Adrenal gland (tissue), 12 donors: ENCODE results near the gene PAQR4. TPM values are rescaled to one million over a fixed set of nuclear protein-coding genes. Genes with fewer than 3 reads are reported as not detected.

Source experiments
- DNase-seq, 7 donors: peaks; one replicate each; pipeline ENCODE4 v3.0.0-alpha.2; 2019 to 2020
- H3K27ac ChIP-seq, 5 donors: fragments of 200-600 bp; sonication (generic) in 4 of 5; 1 replicate in 3 of 5; 2 replicates in 2 of 5; pipeline versions ENCODE4 v1.5.1 to v1.8.0; 2016 to 2020; ENCODE audit warnings: mild to moderate bottlenecking in 1 of 5
- H3K27me3 ChIP-seq: fragments of 200-600 bp; 2 replicates; pipeline ENCODE4 v1.8.0; 2021
- H3K36me3 ChIP-seq, 2 donors: fragments of 200-600 bp; replicated peaks in 1 of 2; 1 replicate in 1 of 2; 2 replicates in 1 of 2; pipeline versions ENCODE4 v1.5.1 to v1.8.0; 2018 to 2022
- H3K4me1 ChIP-seq, 2 donors: fragments of 200-600 bp; replicated peaks in 1 of 2; 1 replicate in 1 of 2; 2 replicates in 1 of 2; pipeline versions ENCODE4 v1.5.1 to v1.8.0; 2018 to 2021
- H3K4me3 ChIP-seq, 4 donors: fragments of 200-600 bp; sonication (generic) in 3 of 4; one replicate each; pipeline ENCODE4 v1.5.1; 2016 to 2018
- H3K9me3 ChIP-seq, 3 donors: fragments of 200-600 bp; sonication (generic) in 1 of 3; replicated peaks in 1 of 3; 1 replicate in 2 of 3; 2 replicates in 1 of 3; pipeline versions ENCODE4 v1.5.1 to v1.8.0; 2016 to 2021
- CTCF ChIP-seq, 6 experiments: fragments of 450-650 bp in 4 of 6; fragments of 200-600 bp in 2 of 6; sonication (generic) in 1 of 6; IDR thresholded peaks; 1 replicate in 5 of 6; 2 replicates in 1 of 6; pipeline versions ENCODE4 v1.5.1 to v1.8.0; 2016 to 2021; ENCODE audit warnings: antibody characterized with exemption in 6 of 6, mild to moderate bottlenecking in 2 of 6, moderate library complexity in 1 of 6
- POLR2A ChIP-seq, 2 donors: fragments of 450-650 bp; IDR thresholded peaks; one replicate each; pipeline ENCODE4 v1.6.1; 2017; ENCODE audit warnings: antibody characterized with exemption in 2 of 2, mild to moderate bottlenecking in 2 of 2, moderate library complexity in 1 of 2
- WGBS, 4 donors: extraction: QIAGEN DNeasy Blood & Tissue Kit in 2 of 4; methylation state at CpG; one replicate each; pipeline versions ENCODE4 v1.1.5 to v1.1.7; 2013 to 2017; 5-methylcytosine and 5-hydroxymethylcytosine counted together
- intact Hi-C, 2 donors: fragments of 100-400 bp; cut with DNase I; formaldehyde crosslinking; loops; one replicate each; pipeline versions ENCODE4 v1.14.1 to v1.15.0; 2022 to 2023
- polyA plus RNA-seq, 3 donors: library from polyadenylated mRNA; stranded (reverse); fragments of 200-250 nt in 2 of 3; fragments of 350-450 nt in 1 of 3; fragmentation: Illumina TruSeq in 1 of 3; extraction: RNeasy Lipid Tissue Mini Kit (QIAGEN cat#74804) in 1 of 3; gene quantifications; one replicate each; pipeline ENCODE4 v1.2.3, GENCODE V29; 2013 to 2014
- total RNA-seq, 9 donors: library from RNA; depleted of rRNA in 4 of 9; stranded (reverse); fragments of >200 nt in 4 of 9; fragments of 120-200 nt in 1 of 9; fragmentation: NEBNext Ultra II Directional in 1 of 9; extraction: Animal tissue kit (Norgen Biotek cat#: 25700) in 1 of 9; gene quantifications; one replicate each; pipeline versions ENCODE4 v1.1.0 to v1.2.4, GENCODE V29; 2013 to 2023
- donor health status: healthy with polysubstance abuse.
- donor health status: Bipolar disorder and iron deficiency.
- donor health status: DM: yes; HTN: yes; CAD: no.
- donor health status: DM: no; HTN: no; CAD: no.
- donor health status: DM: no; HTN: no; CAD: no.
- donor health status: DM: yes; HTN: yes; CAD: no.

The PAQR4 gene
- total and polyA plus RNA-seq, 12 donors: 4.1 to 17.0 (median 12.1) TPM

- peak overlapping the region in 1 of 5 donors; percentile 71 for H3K27ac ChIP-seq
- no peaks in the 10 kb centered on the region for H3K9me3 ChIP-seq
- 7 to 17% (median 10%) methylated on average over 26 to 58 of the region's 58 CpGs for WGBS, 4 donors
- H3K4me1 ChIP-seq: peaks cover 0 to 4% of the 10 kb centered on the region in 2 donors
- peak overlapping the region in 1 of 4 donors; percentile 16 for H3K4me3 ChIP-seq
- peaks cover 6% of the 10 kb centered on the region for H3K27me3 ChIP-seq
- peak; percentile 98 to 99 (median 99) for DNase-seq
- no peaks in the 10 kb centered on the region for H3K36me3 ChIP-seq
- intact Hi-C loops: loop anchor here in 1 of 2 donors (2.0 kb wide), 1 partner anchor 25 kb away; no protein-coding TSS in a partner anchor
- peak in 5 of 6 experiments; percentile 31 to 56 (median 53) for TF ChIP-seq CTCF (IDR thresholded peaks at IDR 0.05)
- TF ChIP-seq POLR2A (IDR thresholded peaks at IDR 0.05): no peak
Observed at GRCh38 chr16:3003582-3004270, 34.6 kb downstream of the PAQR4 start.

- H3K27ac ChIP-seq: peak overlapping the region in 1 of 5 donors; percentile 71
- TF ChIP-seq CTCF (IDR thresholded peaks at IDR 0.05) (no peak), POLR2A (IDR thresholded peaks at IDR 0.05) (no peak)
- DNase-seq: peak in 1 of 7 donors; percentile 26
Observed at GRCh38 chr16:3004319-3004718, 35.2 kb downstream of the PAQR4 start.

GRCh38 chr16:3004781-3005284 lies 35.7 kb downstream of the PAQR4 start:
- no peak for TF ChIP-seq CTCF (IDR thresholded peaks at IDR 0.05)
- no peak for TF ChIP-seq POLR2A (IDR thresholded peaks at IDR 0.05)
- intact Hi-C loops: no loop called here
- WGBS, 4 donors: 9 to 15% (median 10%) methylated on average over 18 to 25 of the region's 25 CpGs
- no peak for DNase-seq
- Histone ChIP-seq H3K4me3 (peak overlapping the region in 1 of 4 donors; percentile 45), H3K27me3 (peaks cover 12% of the 10 kb centered on the region), H3K9me3 (no peaks in the 10 kb centered on the region), H3K4me1 (peaks cover 0 to 4% of the 10 kb centered on the region in 2 donors), H3K36me3 (no peaks in the 10 kb centered on the region), H3K27ac (no peak overlapping the region)

More at GRCh38 chr16:3004319-3004718, 35.2 kb downstream of the PAQR4 start:
- H3K4me3 ChIP-seq: peak overlapping the region in 1 of 4 donors; percentile 16
- intact Hi-C loops: no loop called here
- H3K36me3 ChIP-seq: no peaks in the 10 kb centered on the region
- 0 to 1% methylated on average over 36 to 58 of the region's 67 CpGs; no CpG with 5 or more reads in 2 of the 4 donors for WGBS, 4 donors
- H3K9me3 ChIP-seq: no peaks in the 10 kb centered on the region
- peaks cover 7% of the 10 kb centered on the region for H3K27me3 ChIP-seq
- peaks cover 0 to 4% of the 10 kb centered on the region in 2 donors for H3K4me1 ChIP-seq

DNA sequence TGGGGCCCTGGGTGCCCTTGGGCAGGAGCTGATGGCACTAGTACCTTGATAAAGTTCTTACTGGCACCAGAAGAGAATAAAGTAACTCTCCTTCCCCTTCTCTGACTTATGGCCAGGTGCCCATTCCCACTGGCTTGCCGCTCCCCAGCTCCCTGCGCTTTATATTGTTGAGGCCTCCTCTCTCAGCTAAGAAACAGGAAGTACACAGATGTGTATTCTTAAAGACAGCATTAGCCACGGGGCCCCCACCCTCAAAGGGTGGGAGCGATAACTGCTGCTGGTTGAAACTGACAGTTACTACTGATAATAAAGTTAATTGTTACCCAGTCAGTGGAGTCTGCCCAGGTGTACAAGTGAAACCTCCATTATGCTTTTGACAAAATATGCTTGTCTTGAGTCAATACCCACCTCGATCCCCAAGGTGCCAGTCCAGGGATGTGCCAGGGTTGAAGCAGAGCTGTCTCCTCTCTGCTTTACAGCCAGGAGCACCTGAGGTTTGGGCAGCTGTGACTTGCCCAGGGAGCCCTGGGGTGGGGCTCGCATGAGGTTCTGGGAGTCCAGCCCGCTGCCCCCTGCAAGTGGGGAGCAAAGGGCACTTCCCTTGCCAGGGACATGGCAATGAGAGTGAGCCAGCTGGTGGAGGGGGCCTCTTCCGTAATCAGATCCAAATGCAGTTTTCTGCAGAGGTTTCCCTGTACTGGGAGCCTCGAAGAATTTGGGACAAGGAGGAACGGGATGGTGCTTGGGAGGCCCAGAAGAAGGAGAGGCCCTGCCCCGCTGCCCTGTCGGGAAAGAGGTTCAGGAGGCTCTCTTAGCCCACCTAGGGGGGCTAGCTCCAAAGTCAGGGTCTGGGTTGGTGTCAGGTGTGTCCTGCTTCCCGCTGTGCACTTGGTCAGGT lies 38.2 kb downstream of the PAQR4 start:
- H3K27ac ChIP-seq: no peak overlapping the region
- TF ChIP-seq POLR2A (IDR thresholded peaks at IDR 0.05) (no peak), CTCF (IDR thresholded peaks at IDR 0.05) (no peak)
- H3K36me3 ChIP-seq: no peaks in the 10 kb centered on the region
- intact Hi-C loops: no loop called here
- H3K4me3 ChIP-seq: no peak overlapping the region
- no peak for DNase-seq
- 51 to 71% (median 57%) methylated on average over 9 to 13 of the region's 13 CpGs for WGBS, 4 donors
- H3K4me1 ChIP-seq: peaks cover 0 to 4% of the 10 kb centered on the region in 2 donors
- H3K9me3 ChIP-seq: no peaks in the 10 kb centered on the region
- H3K27me3 ChIP-seq: peaks cover 12% of the 10 kb centered on the region
